HG03095 (cell line): ENCODE results near the gene TMTC1.
"Not testable (repeated sequence)": the region's sequence is repeated elsewhere in the genome, so short reads cannot be mapped to it uniquely, and the experiment has no call there.

Experiments
- ATAC-seq: cut with Tn5 transposase; IDR thresholded peaks from one replicate; pipeline ENCODE4 v1.9.1; 2021; ENCODE audit warnings: moderate library complexity; ENCODE audit not compliant: unreplicated experiment

TMTC1 gene

DNA sequence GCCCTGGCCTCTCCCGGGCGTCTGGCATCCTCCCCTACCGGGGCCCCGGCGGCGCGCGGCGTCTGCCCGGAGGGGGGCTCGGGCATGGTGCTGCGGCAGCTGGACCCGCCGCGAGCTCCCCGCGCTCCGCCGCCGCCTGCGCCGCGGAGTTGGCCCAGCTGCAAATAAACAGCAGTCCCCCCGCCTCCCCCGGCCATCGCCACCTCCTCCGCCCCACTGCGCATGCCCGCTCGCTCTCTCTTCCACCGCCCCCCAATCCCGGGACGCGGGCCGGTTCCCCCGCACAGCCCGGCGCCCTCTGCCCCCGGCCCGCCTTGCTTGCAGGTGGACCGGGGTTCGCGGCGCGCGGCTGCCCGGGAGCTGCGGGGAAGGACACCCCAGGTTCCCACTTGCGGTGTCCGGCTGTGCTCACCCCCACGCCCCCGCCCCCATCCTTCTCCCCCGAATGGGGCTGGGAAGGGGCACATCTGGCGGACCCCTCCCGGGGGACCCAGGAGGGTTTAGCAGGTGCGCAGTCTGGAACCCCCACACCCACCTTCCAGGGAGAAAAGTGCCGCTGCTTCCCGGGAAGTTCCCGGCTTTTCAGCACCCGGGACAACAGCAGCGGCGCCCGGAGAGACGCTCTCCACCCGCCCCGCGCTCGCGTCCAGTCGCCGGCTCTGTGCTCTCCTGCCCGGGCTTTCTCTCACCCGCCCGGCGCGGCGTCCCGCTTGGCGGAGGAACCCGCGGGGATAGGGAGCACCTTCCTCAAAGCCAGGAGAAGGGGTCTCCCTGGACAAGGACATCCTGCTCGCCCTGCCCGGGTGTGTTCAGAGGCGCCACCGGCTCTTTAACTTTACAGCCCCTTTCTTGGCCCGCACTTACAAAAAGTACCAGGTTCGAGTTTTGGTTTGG lies at the start of gene TMTC1:
TSS of gene TMTC1 (minus strand) at position 170 of the 894 bp plus-strand sequence. CDS start 191 bp downstream, outside the sequence.
- no peak for ATAC-seq

DNA sequence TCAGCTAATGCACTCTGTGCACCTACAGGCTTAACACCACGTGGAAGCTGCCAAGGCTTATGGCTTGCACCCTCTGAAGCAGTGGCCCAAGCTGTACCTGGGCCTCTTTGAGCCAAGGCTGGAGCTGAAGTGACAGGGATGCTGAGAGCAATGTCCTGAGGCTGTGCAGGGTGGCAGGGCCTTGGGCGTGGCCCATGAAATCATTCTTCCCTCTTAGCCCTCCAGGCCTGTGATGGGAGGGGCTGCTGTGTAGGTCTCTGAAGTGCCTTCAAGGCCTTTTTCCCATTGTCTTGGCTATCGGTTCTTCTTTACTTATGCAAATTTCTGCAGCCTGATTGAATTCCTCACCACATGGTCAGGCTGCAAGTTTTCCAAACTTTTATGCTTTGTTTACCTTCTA lies 47.4 kb upstream of the TMTC1 start:
- no peak for ATAC-seq

DNA sequence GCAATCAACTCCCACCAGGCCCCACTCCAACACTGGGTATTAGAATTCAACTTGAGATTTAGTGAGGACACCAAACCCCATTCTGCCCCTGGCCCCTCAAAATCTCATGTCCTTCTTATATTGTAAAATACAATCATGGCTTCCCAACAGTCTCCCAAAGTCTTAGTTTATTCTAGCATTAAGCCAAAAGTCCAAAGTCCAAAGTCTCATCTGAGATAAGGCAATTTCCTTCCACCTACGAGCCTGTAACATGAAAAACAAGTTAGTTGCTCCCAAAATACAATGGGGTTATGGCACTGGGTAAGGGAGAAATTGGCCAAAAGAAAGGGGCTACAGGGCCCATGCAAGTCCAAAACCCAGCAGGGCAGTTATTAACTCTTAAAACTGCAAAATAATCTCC lies 46.6 kb upstream of the TMTC1 start:
- no peak for ATAC-seq

DNA sequence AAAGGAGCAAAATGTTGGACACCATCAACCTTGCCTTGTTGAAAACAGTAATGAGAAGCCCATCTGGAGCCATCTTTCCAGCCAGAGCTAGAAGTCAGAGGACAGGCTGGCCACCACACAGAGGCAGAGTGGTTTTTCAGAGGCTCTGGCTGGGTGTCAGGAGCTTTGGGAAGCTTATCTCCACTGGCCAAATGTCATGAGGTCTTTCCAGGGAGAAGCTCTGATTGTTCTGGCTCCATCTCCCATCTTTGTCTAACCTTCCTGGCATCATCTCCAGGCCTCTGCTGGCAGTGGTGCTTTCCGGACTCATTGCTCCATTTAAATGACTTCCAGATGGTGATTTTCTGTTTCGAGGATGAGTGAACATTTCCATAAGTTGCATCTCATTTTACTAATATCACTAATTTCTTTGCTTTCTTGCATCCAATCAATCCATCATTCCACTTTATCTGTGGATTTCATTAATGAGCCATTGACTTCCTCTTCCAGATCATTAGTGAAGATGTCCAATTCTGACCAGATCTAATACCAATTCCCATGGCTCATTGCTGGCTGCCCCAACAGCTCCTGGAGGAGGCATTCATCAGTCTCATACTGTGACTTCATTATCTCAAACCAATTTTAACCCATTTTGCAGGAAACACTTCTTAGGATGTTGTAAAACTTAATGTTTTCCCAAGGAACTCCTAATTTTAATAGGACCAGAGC lies 35.3 kb upstream of the TMTC1 start:
- ATAC-seq: no peak

DNA sequence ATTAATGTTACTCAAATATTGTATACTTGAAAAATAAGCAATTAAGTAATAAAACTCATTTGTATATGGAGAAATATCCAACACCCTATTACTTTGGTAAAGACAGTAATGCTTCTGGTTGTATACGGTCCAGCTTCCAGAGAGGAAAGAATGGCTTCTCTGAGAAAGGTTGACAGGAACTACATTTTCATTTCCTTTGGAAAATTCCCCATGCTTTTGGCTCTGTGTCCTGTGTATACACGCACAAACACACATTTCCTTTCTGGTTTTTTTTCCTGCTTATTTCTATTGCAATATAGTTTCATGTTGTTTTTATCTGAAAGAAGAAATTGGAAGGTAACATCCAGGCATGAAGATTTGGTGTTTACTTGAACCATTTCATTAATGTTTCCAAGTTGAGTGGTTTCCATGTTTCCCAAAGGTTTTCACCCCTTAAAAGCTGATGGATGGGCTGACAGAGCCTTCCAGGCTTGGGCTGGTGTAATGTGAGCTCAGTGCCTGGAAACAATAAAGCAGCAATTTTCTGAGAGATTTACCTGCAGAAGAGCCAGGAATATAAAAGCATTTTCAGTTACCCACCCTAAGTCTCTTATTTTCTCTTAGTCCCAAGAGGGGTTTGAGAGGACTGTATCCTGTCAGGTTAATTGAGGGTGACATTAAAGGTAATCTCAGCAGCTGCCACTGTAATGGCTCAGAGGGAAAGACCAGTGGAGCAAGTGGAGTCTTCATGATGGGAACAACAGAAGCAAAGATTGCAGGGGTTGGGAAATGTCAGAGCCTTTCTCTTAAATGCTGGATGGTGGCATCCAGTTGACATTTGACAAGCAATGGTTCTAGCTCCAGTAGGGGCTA lies 33.4 kb upstream of the TMTC1 start:
- no peak for ATAC-seq

DNA sequence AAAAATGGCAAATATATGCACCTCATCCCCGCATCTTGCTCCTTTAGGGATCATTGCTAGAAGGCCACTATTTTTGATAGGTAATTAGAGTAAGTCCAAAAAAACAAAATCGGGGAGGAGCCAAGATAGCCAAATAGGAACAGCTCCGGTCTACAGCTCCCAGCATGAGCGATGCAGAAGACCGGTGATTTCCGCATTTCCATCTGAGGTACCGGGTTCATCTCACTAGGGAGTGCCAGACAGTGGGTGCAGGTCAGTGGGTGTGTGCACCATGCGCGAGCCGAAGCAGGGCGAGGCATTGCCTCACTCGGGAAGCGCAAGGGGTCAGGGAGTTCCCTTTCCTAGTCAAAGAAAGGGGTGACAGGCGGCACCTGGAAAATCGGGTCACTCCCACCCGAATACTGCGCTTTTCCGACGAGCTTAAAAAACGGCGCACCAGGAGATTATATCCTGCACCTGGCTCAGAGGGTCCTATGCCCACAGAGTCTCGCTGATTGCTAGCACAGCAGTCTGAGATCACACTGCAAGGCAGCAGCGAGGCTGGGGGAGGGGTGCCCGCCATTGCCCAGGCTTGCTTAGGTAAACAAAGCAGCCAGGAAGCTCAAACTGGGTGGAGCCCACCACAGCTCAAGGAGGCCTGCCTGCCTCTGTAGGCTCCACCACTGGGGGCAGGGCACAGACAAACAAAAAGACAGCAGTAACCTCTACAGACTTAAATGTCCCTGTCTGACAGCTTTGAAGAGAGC lies 26.0 kb upstream of the TMTC1 start:
- not testable (repeated sequence) for ATAC-seq

DNA sequence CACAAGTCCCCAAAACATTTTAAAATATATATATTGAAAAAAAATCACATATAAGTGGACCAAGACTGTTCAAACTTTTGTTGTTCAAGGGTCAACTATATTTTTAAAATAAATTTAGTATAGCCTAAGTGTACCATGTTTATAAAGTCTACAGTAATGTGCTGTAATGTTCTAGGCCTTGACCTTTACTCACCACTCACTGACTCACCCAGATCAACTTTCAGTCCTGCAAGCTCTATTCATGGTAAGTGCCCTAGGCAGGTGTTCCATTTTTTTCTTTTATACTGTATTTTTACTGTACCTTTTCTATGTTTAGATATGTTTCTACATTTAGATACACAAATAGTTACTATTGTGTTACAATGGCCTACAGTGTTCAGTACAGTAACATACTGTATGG lies 23.4 kb upstream of the TMTC1 start:
- no peak for ATAC-seq

DNA sequence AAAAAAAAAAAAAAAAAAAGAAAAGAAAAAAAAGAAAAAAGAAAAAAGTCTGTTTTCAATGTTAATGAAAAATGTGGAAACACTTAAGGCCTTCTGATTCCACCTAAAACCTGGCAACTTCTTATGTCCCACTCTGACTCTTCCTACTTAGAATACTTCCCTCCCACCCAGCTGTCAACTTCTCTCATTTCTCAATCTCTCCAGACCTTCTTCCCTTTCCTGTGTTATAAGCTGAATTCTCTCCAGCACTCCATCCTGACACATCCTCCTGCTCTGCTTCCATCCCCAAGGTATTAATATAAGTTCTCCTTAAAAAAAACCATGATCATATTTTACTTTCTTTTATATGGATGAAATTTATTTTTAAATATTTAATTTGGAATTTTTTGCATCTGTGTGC lies 20.3 kb upstream of the TMTC1 start:
- no peak for ATAC-seq

DNA sequence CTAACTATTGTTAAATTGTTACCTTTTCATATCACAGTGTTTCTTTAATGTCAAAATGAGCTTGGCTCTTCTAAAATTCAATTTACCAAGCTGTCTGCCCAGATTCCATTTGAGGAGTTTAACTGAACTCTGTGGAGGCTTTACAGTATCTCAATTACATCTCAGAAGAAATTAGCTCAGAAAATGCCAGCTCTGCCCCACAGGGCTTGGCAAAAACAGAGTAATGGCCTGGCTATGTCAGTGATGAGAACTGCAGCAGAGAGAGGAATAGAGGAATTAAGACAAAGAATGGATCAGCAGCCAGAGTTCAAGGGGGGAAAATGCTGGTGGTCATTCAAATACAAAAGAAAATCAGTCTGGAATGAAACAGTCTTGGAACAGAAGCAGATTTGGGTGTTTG lies 15.8 kb upstream of the TMTC1 start:
- no peak for ATAC-seq

DNA sequence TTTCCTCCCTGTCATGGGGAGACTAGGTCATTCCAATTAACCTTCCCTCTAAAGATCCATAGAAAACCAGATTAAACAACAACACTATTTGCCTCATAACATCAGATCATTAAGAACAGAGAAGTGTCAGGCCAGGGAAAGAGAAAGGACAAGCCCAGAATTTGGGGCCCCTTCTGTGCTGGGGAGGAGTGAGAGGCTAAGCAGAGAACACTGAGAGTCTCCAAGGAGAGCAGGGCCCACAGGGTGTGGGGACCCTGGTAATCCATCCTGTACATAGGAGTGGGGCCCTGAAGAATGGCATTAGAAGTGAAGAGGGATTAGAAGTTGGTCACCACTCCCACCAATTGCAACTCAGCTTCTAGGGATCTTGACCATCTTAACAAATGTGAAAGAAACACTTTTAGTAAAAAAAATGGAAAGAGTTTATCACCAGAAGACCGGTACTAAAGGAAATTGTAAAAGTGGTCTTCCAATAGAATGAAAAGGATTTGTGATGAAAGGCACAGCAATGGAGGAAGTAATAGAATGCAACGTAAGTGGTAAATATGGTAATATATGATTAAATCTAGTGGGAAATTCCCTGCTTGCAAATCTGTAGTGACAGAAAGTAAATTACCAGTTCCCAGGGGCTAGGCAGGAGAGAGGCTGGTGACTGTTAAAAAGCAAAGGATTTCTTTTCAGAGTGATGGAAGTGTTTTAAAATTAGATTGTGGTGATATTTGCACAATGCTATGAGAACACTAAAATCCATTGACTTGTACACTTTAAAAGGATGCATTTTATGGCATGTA lies 14.0 kb upstream of the TMTC1 start:
- no peak for ATAC-seq

DNA sequence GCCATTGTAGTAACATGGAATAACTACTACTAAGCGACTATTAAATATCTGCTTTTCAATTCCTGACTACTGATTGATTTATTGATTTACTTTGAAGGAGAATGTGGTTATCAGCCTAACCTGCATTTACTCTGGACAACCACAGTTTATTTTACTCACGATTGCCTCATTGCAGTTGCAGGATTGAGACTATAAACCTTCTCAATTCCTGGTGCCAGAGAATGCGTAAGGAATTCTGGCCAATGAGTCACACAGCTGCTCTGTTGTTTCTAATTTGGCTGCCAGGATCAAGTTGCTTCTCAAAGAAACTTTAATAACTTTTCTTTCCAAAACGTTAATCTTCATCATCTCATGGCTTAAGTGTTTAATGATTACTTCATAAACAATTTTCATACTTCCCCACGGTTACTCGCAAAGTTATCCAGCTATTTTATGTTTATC lies 13.1 kb upstream of the TMTC1 start:
- no peak for ATAC-seq

DNA sequence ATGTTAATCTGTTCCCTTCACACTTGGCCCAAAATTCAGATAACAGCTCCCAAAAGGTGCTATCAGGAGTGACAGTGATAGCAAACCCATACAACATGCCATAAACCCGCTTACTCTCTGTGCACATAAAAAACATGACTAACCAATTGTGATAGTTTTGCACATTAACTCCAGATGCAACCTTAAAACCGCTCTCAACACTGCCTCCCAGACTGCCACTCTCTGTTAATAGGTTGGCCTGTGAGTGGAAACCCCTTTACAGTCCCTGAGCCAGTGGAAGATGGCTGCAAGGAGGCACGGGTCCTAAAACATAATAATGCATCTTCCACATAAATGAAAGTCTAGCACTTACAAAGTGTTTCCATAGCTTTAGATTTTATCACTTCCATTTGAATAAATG lies 12.0 kb upstream of the TMTC1 start:
- no peak for ATAC-seq

DNA sequence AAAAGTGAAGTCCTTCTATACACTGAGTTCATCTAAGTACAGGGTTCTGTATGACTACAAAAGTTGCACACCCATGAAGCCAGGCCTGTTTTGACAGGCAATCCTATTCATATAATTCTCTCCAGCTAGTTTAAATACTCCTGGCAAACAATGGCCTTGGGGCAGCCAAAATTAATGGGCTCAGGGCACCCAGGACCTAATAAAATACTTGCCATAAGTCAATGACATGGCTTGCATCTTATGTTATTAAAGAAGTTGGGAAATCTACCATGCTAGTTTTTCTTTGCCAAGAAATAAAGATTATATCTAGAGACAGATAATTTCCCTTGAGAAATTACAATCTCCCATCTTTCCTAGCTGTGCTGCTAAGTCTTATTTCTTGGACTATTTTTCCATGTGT lies 11.1 kb upstream of the TMTC1 start:
- ATAC-seq: no peak

DNA sequence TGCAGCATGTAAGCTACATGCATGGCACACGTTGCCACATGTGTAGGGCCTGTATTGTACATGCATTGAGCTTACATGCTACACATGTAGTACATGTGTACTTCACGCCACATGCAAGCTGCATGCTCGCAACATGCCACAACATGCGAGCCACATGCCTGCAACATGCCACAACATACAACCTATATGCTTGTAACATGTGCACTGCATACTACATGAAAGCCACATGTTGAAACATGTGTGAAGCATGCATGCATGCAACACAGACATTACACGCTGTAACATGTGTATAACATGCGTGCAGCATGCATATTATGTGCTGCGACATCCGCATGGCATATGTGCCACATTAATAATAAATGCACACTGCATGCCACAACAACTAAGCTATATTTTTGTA lies 9.1 kb upstream of the TMTC1 start:
- no peak for ATAC-seq

DNA sequence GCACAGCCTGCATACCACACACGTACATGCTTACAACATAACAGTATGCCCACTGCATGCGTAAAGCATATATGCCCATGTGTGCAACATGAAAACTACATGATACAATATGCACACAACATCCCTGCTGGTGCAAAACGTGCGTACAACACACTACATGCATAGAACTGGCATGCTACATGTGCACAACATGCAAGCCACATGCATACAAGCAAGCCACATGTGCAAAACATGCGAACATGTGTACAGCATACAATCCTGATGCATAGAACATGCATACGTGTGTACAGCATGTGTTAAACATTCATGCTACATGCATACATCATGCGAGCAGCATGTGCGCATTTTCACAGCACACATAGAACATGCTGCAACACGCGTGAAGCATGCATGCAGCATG lies 8.4 kb upstream of the TMTC1 start:
- no peak for ATAC-seq

DNA sequence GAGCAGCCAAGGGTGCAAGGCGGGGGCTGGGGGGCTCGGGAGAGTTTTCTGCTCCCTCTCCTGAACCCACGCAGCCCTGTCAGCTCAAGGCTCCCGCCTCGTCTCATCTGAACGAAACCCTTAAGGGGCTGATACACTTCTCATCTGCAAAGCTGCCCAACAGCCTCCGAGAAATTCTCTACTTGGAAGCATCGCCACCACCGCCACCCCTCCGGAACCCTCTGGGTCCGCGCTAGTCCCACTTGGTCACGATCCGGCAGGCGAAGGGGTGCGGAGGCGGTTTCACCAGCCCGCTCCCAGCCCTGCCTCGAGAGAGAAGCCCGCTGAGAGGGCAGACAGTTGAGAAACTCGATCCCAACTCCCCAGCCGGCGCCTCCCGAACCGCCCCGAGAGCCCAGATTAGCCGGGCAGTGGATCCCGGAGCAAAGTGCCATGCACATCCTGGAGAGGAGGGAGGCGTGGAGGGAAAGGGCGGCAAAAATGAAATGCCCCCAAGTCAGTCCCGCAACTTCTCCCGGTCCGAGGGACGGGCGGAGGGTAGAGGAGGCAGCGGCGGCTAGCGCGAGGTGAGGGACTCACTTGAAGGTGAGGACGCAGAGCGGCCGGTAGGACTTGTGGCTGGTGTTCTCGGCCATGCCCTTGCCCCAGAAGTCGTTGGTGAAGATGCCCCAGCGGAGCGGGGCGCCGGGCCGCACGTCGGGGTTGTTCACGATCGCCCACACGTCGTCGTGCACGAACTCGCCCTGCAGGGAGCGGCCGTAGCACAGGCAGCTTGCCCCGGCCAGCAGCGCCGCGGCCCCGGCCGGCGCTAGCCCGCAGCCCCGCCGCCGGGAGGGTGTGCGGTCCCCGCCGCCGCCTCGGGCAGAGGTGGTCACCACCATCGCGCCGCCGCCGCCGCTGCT lies 620 bp downstream of the TMTC1 start:
- peak; percentile 9 for ATAC-seq

DNA sequence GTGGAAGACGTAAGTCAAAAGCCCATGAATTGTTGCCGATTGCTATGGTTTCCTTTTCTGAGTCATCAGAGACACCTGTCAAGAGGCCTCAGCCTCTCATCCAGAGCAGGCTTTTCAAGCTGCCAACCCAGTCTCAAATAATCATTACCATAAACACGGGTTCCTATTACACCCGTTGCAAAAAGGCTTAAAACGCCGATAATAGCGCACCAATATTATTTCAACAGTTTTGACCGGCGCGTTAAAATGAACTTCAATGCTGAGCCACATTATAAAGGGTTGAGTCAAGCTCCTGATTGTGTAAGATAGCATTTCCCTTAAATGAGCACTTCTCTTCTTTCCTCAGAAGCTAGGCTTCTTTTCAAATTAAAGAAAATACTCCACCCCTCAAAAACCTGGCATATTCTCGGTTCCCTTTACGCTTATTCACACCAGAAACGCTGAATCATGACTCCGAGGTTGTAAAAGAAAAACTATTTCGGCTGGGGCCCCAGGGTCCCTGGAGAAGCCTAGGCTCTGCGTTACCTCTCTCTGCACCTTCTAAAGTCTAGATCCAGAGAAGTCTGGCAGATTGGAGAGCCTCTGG lies 1.4 kb downstream of the TMTC1 start:
- ATAC-seq: peak; percentile 71

DNA sequence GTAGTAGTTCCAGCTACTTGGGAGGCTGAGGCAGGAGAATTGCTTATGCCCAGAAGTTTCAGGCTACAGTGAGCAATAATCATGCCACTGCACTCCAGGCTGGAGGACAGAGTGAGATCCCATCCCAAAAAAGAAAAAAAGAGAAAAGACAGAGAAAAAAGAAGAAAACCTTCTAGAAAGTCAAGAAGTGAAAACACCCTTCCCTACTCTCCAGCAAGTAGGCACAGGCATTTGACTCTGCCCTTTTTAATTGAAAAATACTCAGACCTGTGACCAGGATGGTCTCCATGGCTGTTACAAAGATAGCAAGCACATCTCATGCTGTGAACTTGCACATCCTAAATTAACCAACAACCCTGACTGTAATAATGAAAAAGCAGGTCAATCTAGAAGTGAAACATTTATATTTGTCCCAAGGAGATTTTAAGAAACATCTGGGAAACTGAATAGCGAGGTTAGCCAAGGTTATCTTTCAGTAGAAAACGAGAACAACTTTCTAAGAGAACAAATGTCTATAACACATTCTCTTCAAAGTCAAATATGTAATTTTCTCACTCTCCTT lies 2.0 kb downstream of the TMTC1 start:
- peak; percentile 35 for ATAC-seq
